ENCODE data around the gene DCLRE1A. TPM values are rescaled to one million over a fixed set of nuclear protein-coding genes. Genes with fewer than 3 reads are reported as not detected.

The DCLRE1A gene
- total RNA-seq, 4 donors from 2014 or later = 1.9 to 4.6 (median 3.8) TPM

- Histone ChIP-seq H3K9me3 (peaks cover 0 to 8% of the 10 kb centered on the region in 2 donors), H3K36me3 (peaks cover 0 to 16% (median 0%) of the 10 kb centered on the region in 4 donors), H3K4me1 (no peaks in the 10 kb centered on the region), H3K27ac (no peak overlapping the region), H3K4me3 (no peak overlapping the region), H3K27me3 (no peaks in the 10 kb centered on the region)
- in situ Hi-C loops (cut with MboI; ENCODE audit: low pct_ligation_motif_present in 1 of 4, low pct_unique_long_range_greater_than_20kb in 1 of 4, low sequenced_read_pairs in 3 of 4) (no loop called here), intact Hi-C loops (cut with DNase I; ENCODE audit: low total_unique reads) (no loop called here)
- 100% methylated on average over 1 of the region's 1 CpG; no CpG with 5 or more reads in 1 of the 2 donors for WGBS, 2 donors (ENCODE audit: low coverage in 1 of 2)
- TF ChIP-seq EP300 (IDR thresholded peaks at IDR 0.05; ENCODE audit: low read depth) (no peak), POLR2AphosphoS5 (IDR thresholded peaks at IDR 0.05) (no peak), POLR2A (IDR thresholded peaks at IDR 0.05) (no peak), CTCF (IDR thresholded peaks at IDR 0.05) (no peak)
- no peak for DNase-seq
These were observed 21.3 kb upstream of the DCLRE1A start for GRCh38 chr10:113875212-113875611.

DNA sequence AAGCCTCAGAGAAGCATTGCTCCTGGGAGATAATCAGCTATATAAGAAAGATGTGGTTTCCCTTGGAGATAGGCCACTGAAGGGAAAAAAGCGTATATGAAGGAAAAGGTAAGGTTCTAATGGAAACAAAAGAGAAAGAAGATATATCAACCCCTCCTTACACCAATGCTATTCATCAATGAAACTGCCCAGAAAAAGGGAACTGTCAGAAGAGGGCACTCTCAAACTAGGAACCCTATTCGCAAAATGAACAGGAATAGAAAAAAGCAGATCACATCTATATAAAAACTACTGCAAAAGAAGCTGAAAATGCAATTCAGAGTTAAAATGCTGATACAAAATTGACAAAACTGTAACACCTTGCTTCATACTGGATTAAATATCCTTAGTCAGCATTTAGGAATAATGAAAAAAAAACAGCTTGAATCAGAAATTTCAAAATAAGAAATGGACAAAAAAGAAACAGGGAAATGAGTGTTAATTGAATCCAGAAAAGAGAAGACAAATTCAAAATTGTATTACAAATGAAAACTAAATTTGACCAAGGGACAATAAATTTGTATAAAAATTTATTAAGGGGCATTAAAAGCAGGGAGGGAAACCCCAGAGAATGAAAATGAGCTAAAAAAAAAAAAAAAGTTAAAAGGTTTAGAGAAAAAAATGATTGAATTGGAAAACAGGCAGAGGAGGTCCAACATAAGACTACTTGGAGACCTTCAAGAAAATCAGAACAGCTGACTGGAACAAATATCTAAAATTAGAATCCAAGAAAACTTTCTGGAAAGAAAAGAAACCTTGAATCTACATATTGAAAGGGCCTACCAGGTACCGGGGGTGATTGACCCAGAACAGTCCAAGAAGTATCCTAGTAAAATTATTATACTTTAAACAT is 18.5 kb upstream of the DCLRE1A start:
- TF ChIP-seq EP300 (IDR thresholded peaks at IDR 0.05; ENCODE audit: low read depth) (no peak), POLR2A (IDR thresholded peaks at IDR 0.05) (no peak), POLR2AphosphoS5 (IDR thresholded peaks at IDR 0.05) (no peak), CTCF (IDR thresholded peaks at IDR 0.05) (no peak)

GRCh38 chr10:113869789-113870188 is 15.9 kb upstream of the DCLRE1A start:
- peaks cover 0 to 10% (median 0%) of the 10 kb centered on the region in 4 donors for H3K36me3 ChIP-seq
- TF ChIP-seq POLR2A (IDR thresholded peaks at IDR 0.05) (no peak), POLR2AphosphoS5 (IDR thresholded peaks at IDR 0.05) (no peak), CTCF (IDR thresholded peaks at IDR 0.05) (no peak), EP300 (IDR thresholded peaks at IDR 0.05; ENCODE audit: low read depth) (no peak)
- H3K9me3 ChIP-seq = peaks cover 0 to 8% of the 10 kb centered on the region in 2 donors
- in situ Hi-C loops (cut with MboI; ENCODE audit: low pct_ligation_motif_present in 1 of 4, low pct_unique_long_range_greater_than_20kb in 1 of 4, low sequenced_read_pairs in 3 of 4) = no loop called here
- 89 to 90% methylated on average over 2 of the region's 2 CpGs for WGBS, 2 donors (ENCODE audit: low coverage in 1 of 2)
- no peaks in the 10 kb centered on the region for H3K27me3 ChIP-seq
- intact Hi-C loops (cut with DNase I; ENCODE audit: low total_unique reads) = no loop called here
- no peak overlapping the region for H3K27ac ChIP-seq
- DNase-seq = no peak
- no peak overlapping the region for H3K4me3 ChIP-seq
- H3K4me1 ChIP-seq = peaks cover 0 to 10% (median 2%) of the 10 kb centered on the region in 4 donors

More for the DNA sequence above, 18.5 kb upstream of the DCLRE1A start:
- intact Hi-C loops (cut with DNase I; ENCODE audit: low total_unique reads) = no loop called here
- in situ Hi-C loops (cut with MboI; ENCODE audit: low pct_ligation_motif_present in 1 of 4, low pct_unique_long_range_greater_than_20kb in 1 of 4, low sequenced_read_pairs in 3 of 4) = no loop called here
- no peak overlapping the region for H3K27ac ChIP-seq
- peaks cover 0 to 8% of the 10 kb centered on the region in 2 donors for H3K9me3 ChIP-seq
- H3K4me1 ChIP-seq = no peaks in the 10 kb centered on the region
- peaks cover 0 to 8% (median 0%) of the 10 kb centered on the region in 4 donors for H3K36me3 ChIP-seq
- no peak for DNase-seq
- no peak overlapping the region for H3K4me3 ChIP-seq
- no peaks in the 10 kb centered on the region for H3K27me3 ChIP-seq
- 88 to 94% methylated on average over 3 of the region's 3 CpGs for WGBS, 2 donors (ENCODE audit: low coverage in 1 of 2)

DNA sequence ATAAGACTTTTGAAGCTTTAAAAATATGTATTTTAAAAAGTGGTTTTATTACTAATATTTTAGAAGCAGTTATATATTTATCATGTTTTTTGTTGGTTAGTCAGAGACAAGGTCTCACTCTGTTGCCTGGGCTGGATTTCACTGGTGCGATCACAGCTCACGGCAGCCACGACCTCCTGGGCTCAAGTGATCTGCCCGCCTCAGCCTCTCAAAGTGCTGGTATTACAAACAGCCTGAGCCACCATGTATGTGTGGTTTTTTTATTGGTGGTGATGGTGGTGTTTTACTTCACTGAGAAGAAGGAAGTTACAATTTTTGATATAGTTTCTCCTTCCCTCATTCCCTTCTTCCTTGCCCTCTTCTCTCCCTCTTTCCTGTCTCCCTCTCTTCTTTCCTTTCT is 14.0 kb upstream of the DCLRE1A start:
- Histone ChIP-seq H3K36me3 (peaks cover 0 to 13% (median 0%) of the 10 kb centered on the region in 4 donors), H3K4me3 (no peak overlapping the region), H3K27ac (no peak overlapping the region), H3K9me3 (peaks cover 0 to 6% of the 10 kb centered on the region in 2 donors), H3K27me3 (no peaks in the 10 kb centered on the region), H3K4me1 (peaks cover 0 to 10% (median 2%) of the 10 kb centered on the region in 4 donors)
- in situ Hi-C loops (cut with MboI; ENCODE audit: low pct_ligation_motif_present in 1 of 4, low pct_unique_long_range_greater_than_20kb in 1 of 4, low sequenced_read_pairs in 3 of 4) = no loop called here
- intact Hi-C loops (cut with DNase I; ENCODE audit: low total_unique reads) = no loop called here
- WGBS, 2 donors (ENCODE audit: low coverage in 1 of 2) = 81 to 87% methylated on average over 4 of the region's 4 CpGs
- no peak for DNase-seq
- TF ChIP-seq CTCF (IDR thresholded peaks at IDR 0.05) (no peak), EP300 (IDR thresholded peaks at IDR 0.05; ENCODE audit: low read depth) (no peak), POLR2AphosphoS5 (IDR thresholded peaks at IDR 0.05) (no peak), POLR2A (IDR thresholded peaks at IDR 0.05) (no peak)
